GM12875 (cell line): ENCODE measurements around the gene FAM181A.

Experiments
- H3K4me3 ChIP-seq: one replicate; pipeline ENCODE4 v1.5.1; 2011; ENCODE audit warnings: low read depth, low read length, control low read depth
- TF ChIP-seq, protein P1 (sequence below): IDR thresholded peaks from 2 replicates; pipeline ENCODE4 v1.5.1; 2011; ENCODE audit warnings: low read depth, mild to moderate bottlenecking, control low read depth, inconsistent platforms, low read length, moderate library complexity, borderline replicate concordance; ENCODE audit not compliant: insufficient read depth

Gene FAM181A

GRCh38 chr14:93924592-93925355 lies 2.4 kb upstream of the FAM181A start:
- TF ChIP-seq, protein P1, sequence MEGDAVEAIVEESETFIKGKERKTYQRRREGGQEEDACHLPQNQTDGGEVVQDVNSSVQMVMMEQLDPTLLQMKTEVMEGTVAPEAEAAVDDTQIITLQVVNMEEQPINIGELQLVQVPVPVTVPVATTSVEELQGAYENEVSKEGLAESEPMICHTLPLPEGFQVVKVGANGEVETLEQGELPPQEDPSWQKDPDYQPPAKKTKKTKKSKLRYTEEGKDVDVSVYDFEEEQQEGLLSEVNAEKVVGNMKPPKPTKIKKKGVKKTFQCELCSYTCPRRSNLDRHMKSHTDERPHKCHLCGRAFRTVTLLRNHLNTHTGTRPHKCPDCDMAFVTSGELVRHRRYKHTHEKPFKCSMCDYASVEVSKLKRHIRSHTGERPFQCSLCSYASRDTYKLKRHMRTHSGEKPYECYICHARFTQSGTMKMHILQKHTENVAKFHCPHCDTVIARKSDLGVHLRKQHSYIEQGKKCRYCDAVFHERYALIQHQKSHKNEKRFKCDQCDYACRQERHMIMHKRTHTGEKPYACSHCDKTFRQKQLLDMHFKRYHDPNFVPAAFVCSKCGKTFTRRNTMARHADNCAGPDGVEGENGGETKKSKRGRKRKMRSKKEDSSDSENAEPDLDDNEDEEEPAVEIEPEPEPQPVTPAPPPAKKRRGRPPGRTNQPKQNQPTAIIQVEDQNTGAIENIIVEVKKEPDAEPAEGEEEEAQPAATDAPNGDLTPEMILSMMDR: no peak
- no peak overlapping the region for H3K4me3 ChIP-seq

GRCh38 chr14:93925374-93925895 lies 1.7 kb upstream of the FAM181A start:
- no peak overlapping the region for H3K4me3 ChIP-seq
- TF ChIP-seq, protein P1: no peak

- TF ChIP-seq, protein P1: no peak
- no peak overlapping the region for H3K4me3 ChIP-seq
These were observed 785 bp upstream of the FAM181A start for GRCh38 chr14:93926245-93926872.

DNA sequence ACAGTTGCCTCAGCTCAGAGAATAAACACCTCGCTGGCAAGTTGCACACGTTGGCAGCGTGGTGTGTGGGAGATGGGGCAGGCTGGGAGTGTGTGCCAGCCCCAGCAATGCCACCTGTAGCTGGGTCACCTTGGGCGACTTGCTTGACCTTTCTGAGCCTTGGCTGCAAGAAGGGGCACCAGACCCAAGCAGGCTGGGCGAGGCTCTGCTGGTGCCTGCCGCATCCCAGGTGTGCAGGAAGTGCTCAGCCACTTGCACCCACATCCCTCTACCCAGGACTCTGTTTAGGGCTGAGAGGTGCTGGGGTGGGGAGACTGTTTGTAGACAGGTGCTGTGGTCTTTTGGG lies 629 bp downstream of the FAM181A start:
- TF ChIP-seq, protein P1: no peak
- H3K4me3 ChIP-seq: no peak overlapping the region

- no peak overlapping the region for H3K4me3 ChIP-seq
- TF ChIP-seq, protein P1: no peak
These were observed 1.3 kb downstream of the FAM181A start for GRCh38 chr14:93928184-93929047.

GRCh38 chr14:93929048-93929535 lies 1.9 kb downstream of the FAM181A start:
- TF ChIP-seq, protein P1: no peak

More at GRCh38 chr14:93929048-93929535, 1.9 kb downstream of the FAM181A start:
- H3K4me3 ChIP-seq: no peak overlapping the region
